ENCODE measurements around the gene NTMT2. TPM values are rescaled to one million over a fixed set of nuclear protein-coding genes. Genes with fewer than 3 reads are reported as not detected.

The NTMT2 gene
- total RNA-seq, 4 donors from 2014 or later = not detected

- intact Hi-C loops (cut with DNase I) = no loop called here
- H3K9me3 ChIP-seq = no peaks in the 10 kb centered on the region
Measured at GRCh38 chr1:170209125-170209524, 63.4 kb downstream of the NTMT2 start.

DNA sequence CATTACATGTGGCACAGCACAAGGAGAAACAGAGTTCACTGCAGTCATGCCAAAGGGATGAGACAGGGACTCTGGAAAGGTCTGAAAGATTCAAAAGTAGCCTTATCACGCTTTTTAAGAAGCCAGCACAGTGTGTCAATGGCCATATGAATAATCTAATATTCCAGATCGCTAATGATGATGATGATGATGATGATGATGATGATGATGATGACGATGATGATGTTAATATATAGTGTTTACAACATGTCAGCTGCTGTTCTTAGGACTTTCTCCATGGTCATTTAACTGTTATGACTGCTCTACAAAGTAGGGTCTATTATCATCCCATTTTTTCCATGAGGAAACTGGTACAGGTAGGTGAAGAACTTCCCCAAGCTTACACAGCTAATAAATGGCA is 64.4 kb downstream of the NTMT2 start:
- TF ChIP-seq CTCF (IDR thresholded peaks at IDR 0.05) (no peak), EP300 (IDR thresholded peaks at IDR 0.05) (no peak), POLR2A (IDR thresholded peaks at IDR 0.05; ENCODE audit: low read depth) (no peak)
- H3K27me3 ChIP-seq = no peaks in the 10 kb centered on the region
- intact Hi-C loops (cut with DNase I) = loop anchor here (10.0 kb wide), 1 partner anchor 325 kb away; the partner anchor contains the start of gene GORAB
- 88% methylated on average over 3 of the region's 3 CpGs for WGBS
- H3K4me1 ChIP-seq = peaks cover 0 to 19% (median 14%) of the 10 kb centered on the region in 4 donors
- H3K9me3 ChIP-seq = no peaks in the 10 kb centered on the region
- DNase-seq (ENCODE audit: extremely low spot score) = no peak
- no peak overlapping the region for H3K4me3 ChIP-seq
- no peaks in the 10 kb centered on the region for H3K36me3 ChIP-seq
- no peak overlapping the region for H3K27ac ChIP-seq (replicated peaks in 1 of 4)

More at GRCh38 chr1:170209125-170209524, 63.4 kb downstream of the NTMT2 start:
- no peak for TF ChIP-seq EP300 (IDR thresholded peaks at IDR 0.05)
- Histone ChIP-seq H3K36me3 (no peaks in the 10 kb centered on the region), H3K4me3 (no peak overlapping the region), H3K4me1 (peaks cover 0 to 14% (median 4%) of the 10 kb centered on the region in 4 donors), H3K27me3 (no peaks in the 10 kb centered on the region), H3K27ac (replicated peaks in 1 of 4) (no peak overlapping the region)
- DNase-seq (ENCODE audit: extremely low spot score) = no peak

GRCh38 chr1:170213596-170213995 is 67.8 kb downstream of the NTMT2 start:
- TF ChIP-seq CTCF (IDR thresholded peaks at IDR 0.05) (no peak), POLR2AphosphoS5 (IDR thresholded peaks at IDR 0.05) (no peak), POLR2A (IDR thresholded peaks at IDR 0.05; ENCODE audit: low read depth) (no peak), EP300 (IDR thresholded peaks at IDR 0.05) (no peak)
- peaks cover 0 to 42% (median 30%) of the 10 kb centered on the region in 4 donors for H3K4me1 ChIP-seq
- H3K36me3 ChIP-seq = no peaks in the 10 kb centered on the region
- WGBS = 70% methylated on average over 6 of the region's 6 CpGs
- no peak for DNase-seq (ENCODE audit: extremely low spot score)
- H3K27me3 ChIP-seq = no peaks in the 10 kb centered on the region
- H3K27ac ChIP-seq (replicated peaks in 1 of 4) = peak overlapping the region; percentile 59 to 67 (median 64)
- no peak overlapping the region for H3K4me3 ChIP-seq
- H3K9me3 ChIP-seq = no peaks in the 10 kb centered on the region
- intact Hi-C loops (cut with DNase I) = loop anchor here (10.0 kb wide), 1 partner anchor 321 kb away; the partner anchor contains the start of gene GORAB

DNA sequence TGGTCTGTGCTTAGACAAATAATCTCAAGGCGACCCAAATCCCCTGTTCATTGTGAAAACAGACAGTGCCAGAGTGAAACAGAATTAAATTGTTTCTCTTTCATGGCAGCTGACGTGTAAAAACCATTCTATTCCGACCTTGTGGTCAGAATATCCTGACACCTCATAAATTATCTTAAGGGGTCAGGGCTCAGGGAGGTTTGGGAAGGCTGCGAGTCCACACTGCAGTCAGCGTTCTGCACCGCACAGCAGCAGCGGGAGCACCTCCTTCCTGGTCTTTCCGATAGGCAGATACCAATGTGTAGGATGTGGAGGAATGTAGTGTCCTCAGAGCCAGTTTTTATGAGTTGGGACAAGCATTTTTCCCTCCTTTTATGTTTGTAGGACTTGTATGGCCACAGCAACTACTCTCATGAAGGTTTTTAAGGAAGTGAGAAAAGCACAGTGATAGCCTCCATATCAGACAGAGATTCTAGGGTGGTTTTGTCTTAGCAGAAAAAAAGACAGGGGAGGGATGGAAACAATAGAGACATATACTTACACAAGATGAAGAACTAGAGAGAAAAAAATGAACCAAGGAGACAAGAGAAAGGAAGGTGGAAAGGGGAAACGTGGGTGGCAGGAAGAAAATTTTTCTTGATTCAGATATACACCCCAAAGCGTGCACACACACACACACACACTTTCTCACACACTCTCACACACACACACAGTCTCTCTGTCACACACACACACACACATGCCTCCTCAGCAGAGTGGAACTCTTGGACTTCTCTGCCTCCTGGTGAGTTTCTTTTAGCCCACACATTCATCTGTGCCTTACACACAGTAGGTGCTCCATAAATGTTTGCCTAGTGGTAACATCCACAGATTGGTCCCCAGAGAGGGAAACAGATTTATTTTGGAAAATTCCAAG is 68.6 kb downstream of the NTMT2 start:
- TF ChIP-seq POLR2AphosphoS5 (IDR thresholded peaks at IDR 0.05) = no peak
- no peak for TF ChIP-seq EP300 (IDR thresholded peaks at IDR 0.05)
- TF ChIP-seq CTCF (IDR thresholded peaks at IDR 0.05) = no peak
- TF ChIP-seq POLR2A (IDR thresholded peaks at IDR 0.05; ENCODE audit: low read depth) = no peak
- no peak for DNase-seq (ENCODE audit: extremely low spot score)
- 38% methylated on average over 7 of the region's 10 CpGs for WGBS
- H3K36me3 ChIP-seq = no peaks in the 10 kb centered on the region
- peak overlapping the region; percentile 59 to 67 (median 64) for H3K27ac ChIP-seq (replicated peaks in 1 of 4)
- H3K4me3 ChIP-seq = no peak overlapping the region
- no peaks in the 10 kb centered on the region for H3K9me3 ChIP-seq
- H3K4me1 ChIP-seq = peaks cover 0 to 47% (median 31%) of the 10 kb centered on the region in 4 donors
- intact Hi-C loops (cut with DNase I) = loop anchor here (10.0 kb wide), 1 partner anchor 320 kb away; the partner anchor contains the start of gene GORAB
- H3K27me3 ChIP-seq = no peaks in the 10 kb centered on the region

GRCh38 chr1:170215072-170215885 is 69.5 kb downstream of the NTMT2 start:
- H3K27ac ChIP-seq (replicated peaks in 1 of 4) = peak overlapping the region; percentile 59 to 67 (median 64)
- no peaks in the 10 kb centered on the region for H3K27me3 ChIP-seq
- H3K4me1 ChIP-seq = peaks cover 5 to 55% (median 36%) of the 10 kb centered on the region in 4 donors
- intact Hi-C loops (cut with DNase I) = loop anchor here (10.0 kb wide), 1 partner anchor 320 kb away; the partner anchor contains the start of gene GORAB
- no peaks in the 10 kb centered on the region for H3K9me3 ChIP-seq
- 31% methylated on average over 4 of the region's 4 CpGs for WGBS
- TF ChIP-seq POLR2AphosphoS5 (IDR thresholded peaks at IDR 0.05) = peak in 1 of 2 donors; percentile 50
- TF ChIP-seq CTCF (IDR thresholded peaks at IDR 0.05) = no peak
- no peak overlapping the region for H3K4me3 ChIP-seq
- no peaks in the 10 kb centered on the region for H3K36me3 ChIP-seq
- no peak for DNase-seq (ENCODE audit: extremely low spot score)
